NB4 (cell line): ENCODE measurements around the gene TAF10.

Experiments
- DNase-seq: peaks from one replicate; pipeline ENCODE4 v3.0.0; 2010; ENCODE audit warnings: low read depth
- H3K4me3 ChIP-seq: one replicate; pipeline ENCODE4 v1.5.1; 2011; ENCODE audit warnings: mild to moderate bottlenecking, low read depth, low read length, moderate library complexity
- CTCF ChIP-seq: IDR thresholded peaks from one replicate; pipeline ENCODE4 v1.5.1; 2012; ENCODE audit warnings: low read depth, low read length
- MAX ChIP-seq: IDR thresholded peaks from 2 replicates; pipeline ENCODE4 v1.6.1; 2011; ENCODE audit warnings: low read depth, low read length
- MYC ChIP-seq: IDR thresholded peaks from 2 replicates; pipeline ENCODE4 v1.6.1; 2011; ENCODE audit warnings: low read depth, low read length
- POLR2A ChIP-seq: IDR thresholded peaks from 2 replicates; pipeline ENCODE4 v1.6.1; 2011; ENCODE audit warnings: mild to moderate bottlenecking; ENCODE audit not compliant: insufficient read length; ENCODE audit errors: extremely low read depth

The TAF10 gene

GRCh38 chr11:6656584-6656915, 44.5 kb upstream of the TAF10 start:
- TF ChIP-seq POLR2A (no peak), CTCF (no peak), MYC (no peak), MAX (no peak)
- no peak overlapping the region for H3K4me3 ChIP-seq
- DNase-seq: no peak

GRCh38 chr11:6655790-6656583, 44.0 kb upstream of the TAF10 start, which contains the start of gene DCHS1:
Gene DCHS1, minus strand, starts transcription at chr11:6655809. Its CDS starts 14,196 bp downstream, at chr11:6641613.
- H3K4me3 ChIP-seq: no peak within 1 kb of the TSS
- DNase-seq: no peak
- TF ChIP-seq POLR2A (no peak), MYC (no peak), CTCF (no peak)

- TF ChIP-seq MYC (no peak), POLR2A (no peak), MAX (no peak), CTCF (no peak)
- H3K4me3 ChIP-seq: no peak overlapping the region
- no peak for DNase-seq
Measured at GRCh38 chr11:6655020-6655789, 43.2 kb upstream of the TAF10 start.

- TF ChIP-seq MAX (no peak), MYC (no peak), CTCF (no peak), POLR2A (no peak)
- no peak for DNase-seq
- no peak overlapping the region for H3K4me3 ChIP-seq
Measured at GRCh38 chr11:6654281-6655019, 42.4 kb upstream of the TAF10 start.

- no peak for DNase-seq
- TF ChIP-seq MYC: no peak
- TF ChIP-seq MAX: no peak
- no peak for TF ChIP-seq POLR2A
- no peak for TF ChIP-seq CTCF
- no peak overlapping the region for H3K4me3 ChIP-seq
Measured at GRCh38 chr11:6653656-6654055, 41.6 kb upstream of the TAF10 start.
